RPMI8226 (cell line): ENCODE data around the gene KXD1.
A peak's percentile ranks its signal among the peaks of the same experiment; 100 is the strongest.
"Not testable (repeated sequence)": the region's sequence is repeated elsewhere in the genome, so short reads cannot be mapped to it uniquely, and the experiment has no call there.

Source experiments
- DNase-seq: peaks from one replicate; pipeline ENCODE4 v3.0.0-alpha.2; 2015

The KXD1 gene

GRCh38 chr19:18557411-18558201, at the start of gene KXD1:
Gene KXD1, plus strand, starts transcription at chr19:18557870. Its CDS starts 4,187 bp downstream, at chr19:18562057.
- peak; percentile 100 for DNase-seq

DNA sequence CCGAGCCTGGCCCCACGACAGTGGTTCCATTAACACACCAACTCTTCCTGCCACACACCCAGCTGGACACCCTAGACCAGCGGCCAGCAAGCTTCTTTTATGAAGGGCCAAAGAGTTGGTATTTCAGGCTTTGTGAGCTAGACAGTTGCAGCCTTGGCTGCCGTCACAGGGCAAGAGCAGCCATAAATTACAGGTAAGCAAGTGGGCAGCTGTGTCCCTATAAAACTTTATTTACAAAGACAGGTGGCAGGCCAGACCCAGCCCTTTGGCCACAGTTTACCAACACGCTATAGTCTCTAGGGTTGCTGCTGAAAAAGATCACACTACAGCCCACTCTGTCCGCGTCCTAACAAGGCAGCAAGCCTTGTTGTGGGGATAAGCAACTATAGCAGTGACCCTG, 49.1 kb upstream of the KXD1 start:
- DNase-seq, result no peak

DNA sequence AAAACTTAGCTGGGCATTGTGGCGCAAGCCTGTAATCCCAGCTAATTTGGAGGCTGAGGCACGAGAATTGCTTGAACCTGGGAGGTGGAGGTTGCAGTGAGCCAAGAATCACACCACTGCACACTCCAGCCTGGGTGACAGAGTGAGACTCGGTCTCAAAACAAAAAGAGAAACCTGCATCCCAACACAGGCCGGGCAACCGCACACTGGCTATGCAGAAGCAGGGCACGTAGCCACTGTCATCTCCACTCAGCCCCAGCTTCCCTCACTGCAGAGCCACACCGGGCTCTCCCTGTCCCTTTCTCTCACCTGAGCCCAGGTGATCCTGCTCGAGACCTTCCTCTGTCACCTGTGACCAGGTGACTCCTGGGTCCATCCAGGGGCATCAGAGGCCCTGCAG, 47.5 kb upstream of the KXD1 start:
- no peak for DNase-seq

DNA sequence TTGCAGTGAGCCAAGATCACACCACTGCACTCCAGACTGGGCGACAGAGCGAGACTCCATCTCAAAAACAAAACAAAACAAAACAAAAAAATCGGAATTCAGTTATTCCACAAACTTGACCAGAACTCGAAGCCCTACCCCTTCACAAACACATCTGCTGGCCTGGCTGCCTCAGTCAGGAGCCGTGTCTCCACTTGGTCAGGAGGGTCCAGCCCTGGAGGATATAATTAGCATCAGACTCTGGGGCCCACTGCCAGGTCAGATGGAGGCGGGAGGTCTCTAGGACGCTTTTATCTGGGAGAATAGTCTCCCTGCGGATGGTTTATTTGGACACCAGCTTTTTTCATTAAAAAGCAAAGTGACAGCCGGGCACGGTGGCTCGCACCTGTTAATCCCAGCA, 43.8 kb upstream of the KXD1 start:
- no peak for DNase-seq

- no peak for DNase-seq
Observed at GRCh38 chr19:18514800-18515682, 42.6 kb upstream of the KXD1 start.

DNA sequence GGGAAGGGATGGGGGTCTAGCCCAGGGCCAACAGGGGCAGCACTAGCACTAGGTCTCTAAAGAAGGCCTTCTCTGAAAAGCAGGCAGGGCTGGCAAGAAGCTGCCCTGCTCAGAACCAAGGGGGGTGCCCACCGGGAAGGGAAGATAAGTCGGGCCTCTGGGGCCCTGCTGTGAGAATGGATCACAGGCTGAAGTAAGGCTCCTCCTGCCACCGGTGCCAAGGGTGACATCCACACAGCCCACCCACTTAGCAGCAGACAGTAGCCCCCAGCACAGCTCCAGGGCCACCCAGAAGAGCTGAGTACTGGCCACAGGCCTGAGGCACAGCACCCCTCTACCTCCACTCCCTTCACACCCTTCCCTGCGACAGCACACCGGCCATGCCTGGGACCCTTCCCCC, 41.7 kb upstream of the KXD1 start:
- DNase-seq, result no peak

GRCh38 chr19:18517606-18518005, 40.1 kb upstream of the KXD1 start:
- DNase-seq, result no peak

- no peak for DNase-seq
Observed at GRCh38 chr19:18518639-18519038, 39.0 kb upstream of the KXD1 start.

- DNase-seq, result peak; percentile 78
Observed at GRCh38 chr19:18519962-18520847, 37.5 kb upstream of the KXD1 start.

DNA sequence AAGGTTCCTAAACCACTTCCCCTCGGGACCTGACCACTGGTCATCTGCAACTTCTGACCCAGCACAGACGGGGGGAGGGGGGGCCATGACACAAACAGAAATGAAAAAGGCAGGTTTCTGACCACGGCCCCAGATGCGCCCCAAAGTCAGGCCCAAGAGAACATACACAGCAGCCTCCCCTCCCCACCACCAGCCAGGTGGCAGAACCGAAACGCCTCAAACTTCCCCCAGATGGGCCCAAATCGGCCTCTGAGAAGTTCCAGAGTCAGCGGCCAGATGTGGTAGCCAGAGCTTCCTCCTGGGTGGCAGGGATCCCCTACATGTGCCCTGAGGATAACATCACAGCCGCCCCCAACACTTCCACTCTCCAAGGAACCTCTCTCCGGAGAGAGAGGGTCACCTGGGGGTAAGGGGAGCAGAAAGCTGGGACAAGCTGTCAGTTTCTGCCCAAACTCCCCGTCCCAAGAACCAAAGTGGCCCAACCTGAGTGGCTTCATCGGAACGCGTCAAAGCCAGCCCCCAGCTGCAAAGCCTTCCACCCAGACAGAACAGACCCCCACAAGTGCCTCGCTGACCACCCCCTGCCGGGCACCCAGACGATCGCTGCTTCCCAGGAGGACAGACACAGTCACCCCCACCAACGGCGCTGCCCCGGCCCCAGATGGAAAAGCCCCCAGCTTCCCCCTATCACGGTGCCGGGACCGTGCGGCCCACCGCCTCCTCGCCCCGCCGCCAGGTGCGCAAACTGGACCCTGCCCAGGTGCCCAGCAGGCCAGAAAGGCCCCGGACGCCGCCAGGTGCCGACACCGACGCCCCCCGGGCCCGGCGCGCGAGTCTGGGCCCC, 36.6 kb upstream of the KXD1 start:
- DNase-seq, result peak; percentile 75

GRCh38 chr19:18521692-18522123, 36.0 kb upstream of the KXD1 start, which contains the start of gene ELL:
Gene ELL, minus strand, starts transcription at chr19:18522070. Its CDS starts 15 bp downstream, at chr19:18522055.
- DNase-seq, result no peak

DNA sequence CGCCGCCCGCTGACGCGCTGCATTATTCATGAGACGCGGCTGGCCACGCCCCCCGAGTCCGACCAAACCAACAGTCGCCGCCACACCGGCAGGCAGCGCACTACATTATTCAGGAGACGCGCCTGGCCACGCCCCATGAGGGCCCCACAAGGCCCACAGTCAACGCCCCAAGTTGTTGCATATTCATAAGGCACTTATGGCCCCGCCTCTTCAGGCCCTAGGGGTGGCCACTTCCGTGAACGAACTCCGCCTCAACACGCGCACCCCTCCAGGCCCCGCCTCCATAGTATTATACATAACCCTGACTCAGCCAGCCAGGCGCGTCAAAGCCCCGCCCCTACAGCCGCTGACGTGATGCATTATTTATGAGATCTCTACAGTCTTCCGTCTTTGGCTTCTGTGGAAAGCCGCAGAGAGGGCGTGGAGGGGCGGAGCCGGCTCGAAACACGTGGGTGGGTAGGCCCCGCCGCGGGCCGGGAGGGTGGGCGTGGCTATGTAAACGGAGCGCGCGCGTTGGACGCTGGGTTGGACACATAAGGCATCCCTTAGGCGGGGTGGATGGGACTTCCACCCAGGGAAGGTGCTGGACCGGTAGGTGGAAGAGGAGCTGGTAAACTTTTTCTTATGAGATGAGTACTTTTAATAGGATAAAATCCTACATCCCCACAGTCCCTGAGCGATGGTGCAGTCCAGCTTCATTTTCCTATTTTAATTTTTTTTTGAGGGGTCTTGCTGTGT, 35.4 kb upstream of the KXD1 start:
- DNase-seq, result peak; percentile 100

GRCh38 chr19:18522862-18523440, 34.7 kb upstream of the KXD1 start:
- DNase-seq, result not testable (repeated sequence)

DNA sequence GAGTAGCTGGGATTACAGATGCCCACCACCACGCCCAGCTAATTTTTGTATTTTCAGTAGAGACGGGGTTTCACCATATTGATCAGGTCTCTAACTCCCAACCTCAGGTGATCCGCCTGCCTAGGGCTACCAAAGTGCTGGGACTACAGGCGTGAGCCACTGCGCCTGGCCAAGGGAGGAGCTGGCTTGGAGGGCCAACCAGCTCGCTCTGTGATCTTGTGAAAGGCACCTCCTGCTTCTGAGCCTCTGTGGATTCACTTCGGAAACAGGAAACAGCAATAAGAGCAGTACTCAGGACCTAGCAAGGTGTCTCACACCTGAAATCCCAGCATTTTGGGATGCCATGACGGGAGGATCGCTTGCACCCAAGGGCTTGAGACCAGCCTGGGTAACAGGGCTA, 33.8 kb upstream of the KXD1 start:
- no peak for DNase-seq

DNA sequence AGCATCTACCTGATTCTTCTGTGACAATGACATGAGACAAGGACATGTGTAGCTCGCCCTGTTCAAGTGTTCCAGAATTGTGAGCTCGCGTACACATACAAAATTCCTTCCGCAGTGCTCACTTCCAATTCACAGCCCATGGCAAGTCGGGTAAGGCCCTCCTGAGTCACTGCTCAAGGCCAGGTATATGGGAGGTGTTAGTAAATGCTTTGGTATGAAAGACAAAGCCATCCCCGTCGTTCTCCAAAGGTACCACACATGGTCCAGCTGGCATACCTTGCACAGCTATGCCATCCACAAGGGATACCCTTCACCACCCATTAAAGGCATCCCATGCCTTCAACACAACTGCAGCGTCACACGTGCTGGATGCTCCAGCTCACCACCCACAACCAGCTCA, 31.4 kb upstream of the KXD1 start:
- DNase-seq, result no peak

GRCh38 chr19:18529782-18530181, 27.9 kb upstream of the KXD1 start:
- no peak for DNase-seq

GRCh38 chr19:18531485-18531884, 26.2 kb upstream of the KXD1 start:
- no peak for DNase-seq

- no peak for DNase-seq
Observed at GRCh38 chr19:18532168-18532890, 25.3 kb upstream of the KXD1 start.

DNA sequence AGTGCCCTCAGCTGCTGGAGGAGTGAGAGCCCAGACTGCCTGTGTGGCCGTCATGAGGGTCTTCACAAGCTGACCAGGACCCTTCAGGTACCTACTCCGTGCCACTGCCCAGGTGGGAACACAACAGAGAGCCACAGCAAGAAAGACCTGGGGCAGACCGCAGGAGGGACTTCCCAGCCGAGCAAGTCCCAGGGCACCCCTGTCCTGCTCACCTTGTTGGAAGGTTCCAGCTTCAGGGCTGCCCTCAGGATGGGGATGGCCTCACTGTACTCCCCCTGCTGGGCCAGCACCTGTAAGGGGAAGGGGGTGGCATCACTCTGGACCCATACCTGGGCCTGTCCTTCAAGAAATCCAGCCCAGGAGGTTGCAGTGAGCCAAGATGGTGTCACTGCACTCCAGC, 24.6 kb upstream of the KXD1 start:
- DNase-seq, result no peak

DNA sequence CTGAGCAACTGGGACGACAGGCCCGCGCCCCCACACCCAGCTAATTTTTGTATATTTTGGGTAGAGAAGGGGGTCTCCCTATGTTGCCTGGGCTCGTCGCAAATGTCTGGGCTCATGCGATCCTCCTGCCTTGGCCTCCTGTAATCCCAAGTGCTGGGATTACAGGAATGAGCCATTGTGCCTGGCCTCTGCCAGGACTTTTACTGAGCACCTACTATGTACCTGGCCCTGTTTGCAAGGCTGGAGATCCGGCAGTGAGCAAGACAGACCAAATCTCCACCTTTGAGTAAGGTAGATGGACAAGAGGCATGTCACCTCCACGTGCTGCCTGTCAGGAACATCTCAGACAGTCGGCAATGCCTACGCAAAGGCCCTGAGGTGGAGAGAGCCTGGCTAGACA, 21.2 kb upstream of the KXD1 start:
- DNase-seq, result no peak
